ENCODE results near the gene SSH3.
A peak's percentile ranks its signal among the peaks of the same experiment; 100 is the strongest.
"Not testable (repeated sequence)": the region's sequence is repeated elsewhere in the genome, so short reads cannot be mapped to it uniquely, and the experiment has no call there.

SSH3 gene, protein sequence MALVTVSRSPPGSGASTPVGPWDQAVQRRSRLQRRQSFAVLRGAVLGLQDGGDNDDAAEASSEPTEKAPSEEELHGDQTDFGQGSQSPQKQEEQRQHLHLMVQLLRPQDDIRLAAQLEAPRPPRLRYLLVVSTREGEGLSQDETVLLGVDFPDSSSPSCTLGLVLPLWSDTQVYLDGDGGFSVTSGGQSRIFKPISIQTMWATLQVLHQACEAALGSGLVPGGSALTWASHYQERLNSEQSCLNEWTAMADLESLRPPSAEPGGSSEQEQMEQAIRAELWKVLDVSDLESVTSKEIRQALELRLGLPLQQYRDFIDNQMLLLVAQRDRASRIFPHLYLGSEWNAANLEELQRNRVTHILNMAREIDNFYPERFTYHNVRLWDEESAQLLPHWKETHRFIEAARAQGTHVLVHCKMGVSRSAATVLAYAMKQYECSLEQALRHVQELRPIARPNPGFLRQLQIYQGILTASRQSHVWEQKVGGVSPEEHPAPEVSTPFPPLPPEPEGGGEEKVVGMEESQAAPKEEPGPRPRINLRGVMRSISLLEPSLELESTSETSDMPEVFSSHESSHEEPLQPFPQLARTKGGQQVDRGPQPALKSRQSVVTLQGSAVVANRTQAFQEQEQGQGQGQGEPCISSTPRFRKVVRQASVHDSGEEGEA

DNA sequence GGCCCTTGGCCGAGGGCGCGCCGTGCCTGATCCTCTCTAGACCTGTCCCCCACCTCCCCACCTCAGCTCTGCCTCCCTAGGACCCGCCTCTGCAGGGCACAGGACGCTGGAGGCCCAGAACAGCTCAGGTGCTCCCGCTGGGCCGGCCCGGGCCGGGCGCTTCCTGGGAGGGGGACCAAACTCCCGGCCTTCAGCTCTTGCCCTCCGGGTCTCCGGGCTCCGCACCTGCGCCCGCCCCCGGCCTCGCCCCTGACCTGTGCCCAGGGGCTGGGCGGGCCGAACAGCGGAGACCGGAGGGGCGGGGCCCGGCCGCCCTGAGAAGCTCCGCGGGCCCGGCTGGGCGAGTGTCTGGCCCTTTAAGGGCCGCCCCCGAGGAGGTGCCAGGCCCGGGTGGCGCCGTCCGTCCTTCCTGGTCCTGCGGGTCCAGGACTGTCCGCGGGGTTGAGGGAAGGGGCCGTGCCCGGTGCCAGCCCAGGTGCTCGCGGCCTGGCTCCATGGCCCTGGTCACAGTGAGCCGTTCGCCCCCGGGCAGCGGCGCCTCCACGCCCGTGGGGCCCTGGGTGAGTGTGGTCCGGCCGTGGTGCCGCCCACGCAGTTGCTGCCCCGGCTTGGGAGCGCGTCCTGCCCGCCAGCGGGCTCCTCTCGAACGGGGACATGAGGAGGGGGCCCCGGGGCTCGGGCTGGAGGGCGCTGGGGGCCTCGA, at the start of gene SSH3:
Gene SSH3 (plus strand): TSS at position 399 of the 703 bp plus-strand sequence. CDS start 96 bp downstream, at position 495.
- H3K36me3 Mint-ChIP-seq (ENCODE audit: low read depth), result peaks cover 84% of the 10 kb centered on the region
- intact Hi-C loops (cut with micrococcal nuclease), result loop anchor here (1.0 kb wide), 1 partner anchor 14 kb away; the partner anchor contains the start of gene ANKRD13D
- H3K4me1 Mint-ChIP-seq (ENCODE audit: low read depth), result peaks cover 66% of the 10 kb centered on the region
- H3K4me3 Mint-ChIP-seq, result peak within 1 kb of the TSS; percentile 78
- H3K9me3 Mint-ChIP-seq, result no peaks in the 10 kb centered on the region
- H3K27ac Mint-ChIP-seq, result peak within 1 kb of the TSS; percentile 83
- H3K27me3 Mint-ChIP-seq, result no peaks in the 10 kb centered on the region

GRCh38 chr11:67253872-67254624, 49.3 kb upstream of the SSH3 start:
- Mint-ChIP-seq H3K27me3 (no peaks in the 10 kb centered on the region), H3K4me1 (ENCODE audit: low read depth) (peaks cover 81% of the 10 kb centered on the region), H3K4me3 (peak overlapping the region; percentile 51), H3K27ac (peak overlapping the region; percentile 80), H3K9me3 (no peaks in the 10 kb centered on the region), H3K36me3 (ENCODE audit: low read depth) (peaks cover 98% of the 10 kb centered on the region)
- intact Hi-C loops (cut with micrococcal nuclease), result loop anchor here (2.0 kb wide), 1 partner anchor 63 kb away; no protein-coding TSS in a partner anchor

DNA sequence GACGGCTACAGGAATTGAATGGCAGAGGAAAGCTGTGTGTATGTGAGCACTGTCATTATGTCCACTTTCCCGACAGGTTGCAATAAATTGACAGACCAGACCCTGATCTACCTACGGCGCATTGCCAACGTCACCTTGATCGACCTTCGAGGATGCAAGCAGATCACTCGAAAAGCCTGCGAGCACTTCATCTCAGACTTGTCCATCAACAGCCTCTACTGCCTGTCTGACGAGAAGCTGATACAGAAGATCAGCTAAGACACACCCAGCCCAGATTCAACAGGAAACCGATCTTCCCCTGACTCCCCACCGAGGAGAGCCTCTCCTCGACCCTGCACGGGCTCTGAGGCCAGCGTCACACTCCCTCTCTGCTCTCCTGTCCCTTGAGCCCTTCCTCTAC, 48.5 kb upstream of the SSH3 start:
- intact Hi-C loops (cut with micrococcal nuclease), result no loop called here
- peaks cover 90% of the 10 kb centered on the region for H3K36me3 Mint-ChIP-seq (ENCODE audit: low read depth)
- H3K27me3 Mint-ChIP-seq, result peaks cover 3% of the 10 kb centered on the region
- H3K27ac Mint-ChIP-seq, result peak overlapping the region; percentile 80
- H3K4me3 Mint-ChIP-seq, result no peak overlapping the region
- H3K9me3 Mint-ChIP-seq, result no peaks in the 10 kb centered on the region
- H3K4me1 Mint-ChIP-seq (ENCODE audit: low read depth), result peaks cover 79% of the 10 kb centered on the region

GRCh38 chr11:67255353-67255752, 48.0 kb upstream of the SSH3 start:
- intact Hi-C loops (cut with micrococcal nuclease), result no loop called here
- peaks cover 76% of the 10 kb centered on the region for H3K4me1 Mint-ChIP-seq (ENCODE audit: low read depth)

GRCh38 chr11:67255864-67256263, 47.5 kb upstream of the SSH3 start:
- H3K27me3 Mint-ChIP-seq, result peaks cover 12% of the 10 kb centered on the region
- H3K4me3 Mint-ChIP-seq, result no peak overlapping the region
- intact Hi-C loops (cut with micrococcal nuclease), result no loop called here
- H3K9me3 Mint-ChIP-seq, result no peaks in the 10 kb centered on the region
- H3K27ac Mint-ChIP-seq, result peak overlapping the region; percentile 80
- peaks cover 79% of the 10 kb centered on the region for H3K36me3 Mint-ChIP-seq (ENCODE audit: low read depth)
- peaks cover 76% of the 10 kb centered on the region for H3K4me1 Mint-ChIP-seq (ENCODE audit: low read depth)

More at GRCh38 chr11:67255353-67255752, 48.0 kb upstream of the SSH3 start:
- Mint-ChIP-seq H3K36me3 (ENCODE audit: low read depth) (peaks cover 84% of the 10 kb centered on the region), H3K27me3 (peaks cover 8% of the 10 kb centered on the region), H3K27ac (peak overlapping the region; percentile 80), H3K4me3 (no peak overlapping the region), H3K9me3 (no peaks in the 10 kb centered on the region)

DNA sequence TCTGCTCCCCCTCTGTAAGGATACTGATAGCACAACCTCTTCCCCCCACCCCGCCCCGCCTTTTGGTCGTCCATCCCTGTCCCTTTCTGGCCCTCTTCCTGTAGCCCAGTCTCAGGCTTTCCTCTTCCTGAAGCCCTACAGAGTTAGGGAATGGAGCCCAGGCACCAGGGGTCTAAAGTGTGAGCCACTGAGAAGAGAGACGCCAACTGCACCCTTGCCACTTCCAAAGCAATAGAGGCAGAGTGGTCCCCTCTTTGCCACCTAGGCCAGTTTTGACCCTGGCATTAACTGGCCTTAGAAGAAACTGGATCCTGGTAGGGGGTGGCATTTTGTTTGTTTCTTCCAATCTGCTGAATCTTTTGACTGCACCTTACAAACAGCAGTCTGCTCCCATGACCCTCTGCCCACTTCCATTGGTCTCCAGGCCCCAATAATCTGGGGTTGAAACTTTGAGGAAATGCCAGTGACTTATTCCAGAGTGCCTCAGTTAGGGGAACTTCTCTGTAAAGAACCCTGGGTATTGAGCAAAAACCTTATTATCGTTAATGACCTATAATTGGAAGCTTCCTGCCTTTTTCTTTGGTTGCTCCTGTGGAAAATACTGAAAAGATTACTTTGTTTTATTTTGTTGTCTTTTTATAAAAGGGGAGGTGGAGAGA, 46.7 kb upstream of the SSH3 start:
- Mint-ChIP-seq H3K4me1 (ENCODE audit: low read depth) (peaks cover 79% of the 10 kb centered on the region), H3K27me3 (peaks cover 14% of the 10 kb centered on the region), H3K27ac (peak overlapping the region; percentile 48), H3K9me3 (no peaks in the 10 kb centered on the region), H3K4me3 (no peak overlapping the region), H3K36me3 (ENCODE audit: low read depth) (peaks cover 72% of the 10 kb centered on the region)
- intact Hi-C loops (cut with micrococcal nuclease), result no loop called here

GRCh38 chr11:67260406-67260805, 42.9 kb upstream of the SSH3 start:
- Mint-ChIP-seq H3K36me3 (ENCODE audit: low read depth) (peaks cover 36% of the 10 kb centered on the region), H3K4me1 (ENCODE audit: low read depth) (peaks cover 79% of the 10 kb centered on the region), H3K4me3 (no peak overlapping the region), H3K9me3 (no peaks in the 10 kb centered on the region), H3K27me3 (peaks cover 17% of the 10 kb centered on the region), H3K27ac (no peak overlapping the region)
- intact Hi-C loops (cut with micrococcal nuclease), result loop anchor here (10.0 kb wide), 1 partner anchor 124 kb away; no protein-coding TSS in a partner anchor

GRCh38 chr11:67260885-67261639, 42.3 kb upstream of the SSH3 start:
- H3K27ac Mint-ChIP-seq, H3K9me3 Mint-ChIP-seq: not testable (repeated sequence)
- Mint-ChIP-seq H3K36me3 (ENCODE audit: low read depth) (peaks cover 30% of the 10 kb centered on the region), H3K4me1 (ENCODE audit: low read depth) (peaks cover 78% of the 10 kb centered on the region), H3K27me3 (peaks cover 17% of the 10 kb centered on the region), H3K4me3 (peak overlapping the region; percentile 44)
- intact Hi-C loops (cut with micrococcal nuclease), result loop anchor here (10.0 kb wide), 1 partner anchor 124 kb away; no protein-coding TSS in a partner anchor

- H3K27ac Mint-ChIP-seq, result peak overlapping the region; percentile 91
- peaks cover 24% of the 10 kb centered on the region for H3K36me3 Mint-ChIP-seq (ENCODE audit: low read depth)
- H3K27me3 Mint-ChIP-seq, result peaks cover 17% of the 10 kb centered on the region
- H3K4me1 Mint-ChIP-seq (ENCODE audit: low read depth), result peaks cover 75% of the 10 kb centered on the region
- intact Hi-C loops (cut with micrococcal nuclease), result loop anchor here (10.0 kb wide), 1 partner anchor 123 kb away; no protein-coding TSS in a partner anchor
- H3K4me3 Mint-ChIP-seq, result peak overlapping the region; percentile 44
- no peaks in the 10 kb centered on the region for H3K9me3 Mint-ChIP-seq
These were observed 41.7 kb upstream of the SSH3 start for GRCh38 chr11:67261640-67261945.

- Mint-ChIP-seq H3K36me3 (ENCODE audit: low read depth) (peaks cover 23% of the 10 kb centered on the region), H3K9me3 (no peaks in the 10 kb centered on the region), H3K4me1 (ENCODE audit: low read depth) (peaks cover 70% of the 10 kb centered on the region), H3K27ac (peak overlapping the region; percentile 91), H3K27me3 (peaks cover 17% of the 10 kb centered on the region), H3K4me3 (peak overlapping the region; percentile 62)
- intact Hi-C loops (cut with micrococcal nuclease), result loop anchor here (1.0 to 10.0 kb wide), 2 partner anchors 55 to 123 kb away; no protein-coding TSS in a partner anchor
These were observed 41.2 kb upstream of the SSH3 start for GRCh38 chr11:67261946-67262681.

DNA sequence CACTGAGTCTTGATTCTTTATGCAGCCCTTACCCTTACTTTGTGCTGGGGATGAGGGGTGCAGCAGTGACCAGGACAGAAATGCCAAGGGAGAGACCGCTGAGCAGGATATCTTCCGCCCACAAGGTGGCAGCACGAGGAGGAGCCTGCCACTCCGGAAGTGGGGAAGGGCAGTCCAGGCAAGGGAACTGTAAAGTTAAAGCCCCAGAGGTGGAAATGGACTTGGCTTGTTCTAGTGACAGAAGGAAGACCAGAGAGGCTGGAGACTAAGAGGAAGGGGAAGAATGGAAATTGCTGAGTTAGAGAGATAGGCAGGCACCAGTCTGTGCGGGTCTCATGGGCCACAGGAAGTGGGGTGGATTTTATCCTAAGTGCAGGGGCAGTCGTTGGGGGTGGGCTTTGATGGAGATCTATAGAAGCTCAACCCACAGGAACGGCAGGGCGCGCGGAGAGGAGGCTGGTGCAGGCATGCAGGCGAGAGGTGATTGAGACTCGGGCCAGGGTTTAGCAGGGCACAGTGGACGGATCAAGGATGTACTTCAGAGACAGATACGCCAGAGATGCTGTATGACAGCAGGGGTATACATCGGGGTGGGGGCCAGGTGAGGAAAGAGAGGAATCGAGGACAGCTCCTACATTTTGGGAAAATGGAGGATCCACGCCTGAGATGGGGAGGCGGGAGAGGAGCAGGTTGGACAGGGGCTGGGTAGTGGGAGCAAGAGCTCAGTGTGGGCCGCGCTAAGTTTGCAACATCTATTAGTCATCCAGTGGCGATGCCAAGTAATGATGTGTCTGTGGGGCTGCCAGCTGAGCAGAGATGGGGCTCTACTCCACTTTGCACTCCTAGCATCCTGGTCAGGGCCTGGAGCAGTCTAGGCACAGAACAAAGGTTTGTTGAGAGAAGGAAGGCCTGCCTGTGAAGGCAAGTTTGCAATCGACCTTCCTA, 40.3 kb upstream of the SSH3 start:
- intact Hi-C loops (cut with micrococcal nuclease), result loop anchor here (1.0 to 10.0 kb wide), 2 partner anchors 54 to 122 kb away; no protein-coding TSS in a partner anchor
- Mint-ChIP-seq H3K36me3 (ENCODE audit: low read depth) (peaks cover 23% of the 10 kb centered on the region), H3K4me1 (ENCODE audit: low read depth) (peaks cover 75% of the 10 kb centered on the region), H3K27ac (peak overlapping the region; percentile 91), H3K9me3 (no peaks in the 10 kb centered on the region), H3K4me3 (peak overlapping the region; percentile 62), H3K27me3 (peaks cover 17% of the 10 kb centered on the region)

Data from dendritic cell treated with granulocyte-macrophage colony-stimulating factor and Interleukin-4, amounts not matched to agents 40 ng/mL and 50 ng/mL, for 4 days (primary cell).